Measurements from ENCODE around the gene CAPN11.

DNA sequence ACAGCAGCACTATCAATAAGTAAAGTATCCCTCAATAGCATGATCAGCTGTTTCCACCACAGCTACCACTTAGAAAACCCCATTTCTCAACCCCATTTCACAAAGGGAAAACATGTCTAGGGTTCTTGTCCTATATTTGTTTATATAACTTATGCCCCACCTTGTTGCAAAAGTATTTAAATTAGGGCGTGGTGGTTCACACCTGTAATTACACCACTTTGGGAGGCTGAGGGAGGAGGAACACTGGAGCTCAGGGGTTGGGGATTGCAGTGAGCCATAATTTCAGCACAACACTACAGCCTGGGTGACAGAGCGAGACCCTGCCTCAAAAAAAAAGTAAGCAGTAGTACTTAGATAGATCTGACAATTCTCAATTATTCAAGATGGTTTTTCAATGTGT lies 35.1 kb upstream of the CAPN11 start:
- TF ChIP-seq CTCF (IDR thresholded peaks at IDR 0.05; ENCODE audit: insufficient read depth, low read length, poor library complexity, severe bottlenecking) (no peak), EZH2phosphoT487 (conservative IDR thresholded peaks at IDR 0.05; ENCODE audit: low read length) (no peak)

Data from SU-DHL-6 (cell line).